ENCODE measurements around the gene SLC10A2.
"Not testable (repeated sequence)": the region's sequence is repeated elsewhere in the genome, so short reads cannot be mapped to it uniquely, and the experiment has no call there.

SLC10A2 gene

DNA sequence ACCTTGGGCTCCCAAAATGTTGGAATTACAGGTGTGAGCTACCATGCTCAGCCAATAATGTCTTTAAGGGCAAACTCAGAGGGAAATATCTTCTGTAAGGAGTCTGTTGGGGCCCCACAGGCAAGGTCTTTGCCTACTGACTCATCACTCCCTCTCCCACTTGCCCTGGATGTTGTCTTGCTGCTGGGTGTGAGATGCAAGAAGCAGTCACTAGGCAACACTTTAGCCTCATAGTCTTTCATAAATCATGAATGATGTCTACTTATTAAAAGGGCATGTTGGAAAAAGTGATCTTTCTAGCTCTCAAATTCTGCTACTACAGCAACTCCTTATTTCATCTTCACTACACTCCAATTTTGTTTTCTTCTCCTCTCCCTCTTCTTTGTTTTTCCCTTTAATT is 34.6 kb upstream of the SLC10A2 start:
- no peak for DNase-seq (ENCODE audit: low read depth)
- H3K4me3 ChIP-seq (ENCODE audit: control insufficient read depth, low read depth, low read length) = no peak overlapping the region
- TF ChIP-seq, protein P1, sequence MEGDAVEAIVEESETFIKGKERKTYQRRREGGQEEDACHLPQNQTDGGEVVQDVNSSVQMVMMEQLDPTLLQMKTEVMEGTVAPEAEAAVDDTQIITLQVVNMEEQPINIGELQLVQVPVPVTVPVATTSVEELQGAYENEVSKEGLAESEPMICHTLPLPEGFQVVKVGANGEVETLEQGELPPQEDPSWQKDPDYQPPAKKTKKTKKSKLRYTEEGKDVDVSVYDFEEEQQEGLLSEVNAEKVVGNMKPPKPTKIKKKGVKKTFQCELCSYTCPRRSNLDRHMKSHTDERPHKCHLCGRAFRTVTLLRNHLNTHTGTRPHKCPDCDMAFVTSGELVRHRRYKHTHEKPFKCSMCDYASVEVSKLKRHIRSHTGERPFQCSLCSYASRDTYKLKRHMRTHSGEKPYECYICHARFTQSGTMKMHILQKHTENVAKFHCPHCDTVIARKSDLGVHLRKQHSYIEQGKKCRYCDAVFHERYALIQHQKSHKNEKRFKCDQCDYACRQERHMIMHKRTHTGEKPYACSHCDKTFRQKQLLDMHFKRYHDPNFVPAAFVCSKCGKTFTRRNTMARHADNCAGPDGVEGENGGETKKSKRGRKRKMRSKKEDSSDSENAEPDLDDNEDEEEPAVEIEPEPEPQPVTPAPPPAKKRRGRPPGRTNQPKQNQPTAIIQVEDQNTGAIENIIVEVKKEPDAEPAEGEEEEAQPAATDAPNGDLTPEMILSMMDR (IDR thresholded peaks at IDR 0.05; ENCODE audit: control insufficient read depth, insufficient read depth, low read depth, low read length, missing control alignments) = no peak

DNA sequence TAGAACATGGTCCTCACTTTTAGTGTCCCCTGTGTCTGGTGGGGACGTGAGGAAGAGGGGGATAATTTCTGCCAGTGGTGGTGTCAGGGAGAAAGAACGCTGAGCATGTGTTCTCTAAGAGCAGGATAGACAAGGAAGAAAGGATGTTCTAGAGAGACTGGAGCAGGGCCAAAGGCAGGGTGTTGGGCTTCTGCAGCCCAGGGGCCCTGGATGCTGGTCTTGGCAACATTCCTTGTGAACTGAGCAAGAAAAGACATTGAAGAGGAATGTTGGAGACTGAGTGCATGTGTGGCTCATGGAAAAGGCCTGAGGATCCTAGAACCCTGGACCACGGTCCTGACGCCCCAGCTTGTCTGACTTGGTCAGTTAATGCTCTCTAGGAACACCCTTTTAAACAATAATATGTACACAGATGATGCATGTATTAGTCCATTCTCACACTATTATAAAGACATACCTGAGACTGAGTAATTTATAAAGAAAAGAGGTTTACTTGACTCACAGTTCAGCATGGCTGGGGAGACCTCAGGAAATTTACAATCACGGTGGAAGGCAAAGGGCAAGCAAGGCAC is 33.6 kb upstream of the SLC10A2 start:
- H3K4me3 ChIP-seq (ENCODE audit: control insufficient read depth, low read depth, low read length) = no peak overlapping the region
- TF ChIP-seq, protein P1 (IDR thresholded peaks at IDR 0.05; ENCODE audit: control insufficient read depth, insufficient read depth, low read depth, low read length, missing control alignments) = no peak
- no peak for DNase-seq (ENCODE audit: low read depth)

DNA sequence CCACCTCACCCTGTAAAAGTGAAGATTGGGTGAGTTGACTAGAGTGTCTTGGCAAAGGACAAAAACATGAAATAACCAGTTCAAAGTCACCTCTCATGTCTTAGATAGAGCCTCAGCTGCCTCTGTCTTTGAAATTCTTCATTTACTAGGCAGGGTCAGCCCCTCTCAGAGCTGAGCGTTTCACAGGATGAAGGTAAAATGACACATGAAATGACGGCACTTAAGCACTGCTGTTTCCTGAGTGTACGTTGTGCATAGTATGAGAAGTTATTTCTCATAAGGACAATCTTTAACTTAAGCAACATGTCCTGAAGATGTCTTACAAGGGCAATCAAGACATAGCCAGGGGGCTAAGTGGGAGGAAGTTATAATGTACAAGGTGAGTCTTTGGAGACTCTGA is 32.3 kb upstream of the SLC10A2 start:
- TF ChIP-seq, protein P1 (IDR thresholded peaks at IDR 0.05; ENCODE audit: control insufficient read depth, insufficient read depth, low read depth, low read length, missing control alignments) = no peak
- no peak overlapping the region for H3K4me3 ChIP-seq (ENCODE audit: control insufficient read depth, low read depth, low read length)
- no peak for DNase-seq (ENCODE audit: low read depth)

DNA sequence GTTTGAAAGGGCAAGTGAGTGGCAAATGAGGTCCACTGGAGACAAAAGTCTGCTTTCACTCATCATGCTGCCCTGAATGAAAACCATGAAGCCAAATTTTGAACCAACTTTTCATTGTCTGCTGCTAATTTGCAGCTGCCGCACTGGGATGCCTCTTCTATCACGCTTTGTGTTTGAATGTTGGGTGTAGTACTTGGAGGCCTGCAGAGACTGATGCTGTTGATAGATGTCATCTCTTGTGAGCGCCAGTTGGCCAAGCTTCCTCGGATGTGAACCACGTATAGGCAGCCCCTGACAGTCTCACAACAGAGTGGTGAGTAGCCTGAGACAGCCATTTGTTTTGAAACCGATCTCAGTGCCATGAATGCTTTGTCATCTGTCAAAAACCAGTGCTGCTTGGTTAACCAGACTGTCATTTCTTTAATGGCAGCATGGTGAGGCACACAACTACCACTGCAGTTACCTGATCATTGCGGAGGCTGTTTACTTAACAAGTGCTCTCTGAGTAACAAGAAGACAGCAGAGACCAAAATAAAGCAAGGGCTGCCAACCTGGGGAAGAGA is 31.2 kb upstream of the SLC10A2 start:
- no peak overlapping the region for H3K4me3 ChIP-seq (ENCODE audit: control insufficient read depth, low read depth, low read length)
- DNase-seq (ENCODE audit: low read depth) = no peak
- TF ChIP-seq, protein P1 (IDR thresholded peaks at IDR 0.05; ENCODE audit: control insufficient read depth, insufficient read depth, low read depth, low read length, missing control alignments) = no peak

GRCh38 chr13:103093649-103094048 is 27.4 kb upstream of the SLC10A2 start:
- not testable (repeated sequence) for H3K4me3 ChIP-seq (ENCODE audit: control insufficient read depth, low read depth, low read length); DNase-seq (ENCODE audit: low read depth)

GRCh38 chr13:103087275-103087674 is 21.1 kb upstream of the SLC10A2 start:
- H3K4me3 ChIP-seq (ENCODE audit: control insufficient read depth, low read depth, low read length) = no peak overlapping the region
- no peak for DNase-seq (ENCODE audit: low read depth)
- TF ChIP-seq, protein P1 (IDR thresholded peaks at IDR 0.05; ENCODE audit: control insufficient read depth, insufficient read depth, low read depth, low read length, missing control alignments) = no peak

GRCh38 chr13:103081435-103081834 is 15.2 kb upstream of the SLC10A2 start:
- no peak for DNase-seq (ENCODE audit: low read depth)
- H3K4me3 ChIP-seq (ENCODE audit: control insufficient read depth, low read depth, low read length) = no peak overlapping the region
- TF ChIP-seq, protein P1 (IDR thresholded peaks at IDR 0.05; ENCODE audit: control insufficient read depth, insufficient read depth, low read depth, low read length, missing control alignments) = no peak

Data from AG09309 (cell line).